ENCODE data around the gene QSOX1. TPM values are rescaled to one million over a fixed set of nuclear protein-coding genes. Genes with fewer than 3 reads are reported as not detected.

Gene QSOX1
- total RNA-seq, 1 donor from 2014 or later: 11.9 TPM

DNA sequence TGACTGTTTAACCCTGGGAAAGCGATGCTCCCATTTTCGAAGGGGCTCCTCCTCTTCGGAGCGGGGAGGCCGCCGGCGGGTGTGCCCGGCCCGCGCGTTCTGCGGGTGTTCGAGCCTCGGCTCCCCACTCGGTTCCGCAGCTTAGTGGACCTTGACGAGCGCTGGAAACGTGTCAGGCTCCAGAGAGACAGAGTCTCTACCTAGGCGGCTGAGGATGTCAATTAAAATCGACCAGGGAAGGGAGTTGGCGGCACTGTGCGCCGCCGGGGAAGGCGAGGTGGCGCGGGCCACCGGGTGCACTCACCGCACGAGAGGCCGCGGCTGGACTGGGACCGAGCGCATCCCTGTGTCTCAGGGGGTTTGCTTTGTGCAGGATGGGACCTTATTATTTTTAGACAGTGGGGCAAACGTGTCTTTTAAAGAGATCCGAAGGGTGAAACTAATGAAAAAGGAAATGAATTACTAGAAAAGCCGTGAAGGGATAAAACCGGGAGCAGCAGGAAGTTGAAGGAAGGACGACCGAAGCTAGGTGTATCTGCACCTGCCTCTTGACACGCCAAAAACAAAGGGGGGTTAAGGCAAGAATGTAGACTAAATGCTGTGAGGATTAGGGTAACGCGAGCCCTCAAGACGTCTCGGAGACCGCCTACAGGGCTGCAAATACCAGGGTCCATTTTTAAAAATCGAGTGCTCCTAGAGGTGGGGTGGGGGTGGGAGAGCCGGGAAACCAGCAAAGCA, 81.0 kb downstream of the QSOX1 start:
- ChIA-PET CTCF (no interaction called here), POLR2A (no interaction called here)
- Mint-ChIP-seq H3K27me3 (peaks cover 64% of the 10 kb centered on the region), H3K4me1 (peaks cover 39% of the 10 kb centered on the region), H3K27ac (no peak overlapping the region), H3K9me3 (no peaks in the 10 kb centered on the region), H3K36me3 (ENCODE audit: low read depth) (no peaks in the 10 kb centered on the region), H3K4me3 (peak overlapping the region; percentile 26)
- ATAC-seq (ENCODE audit: low read depth): no peak
- intact Hi-C loops (cut with micrococcal nuclease): no loop called here
- TF ChIP-seq, protein P1, sequence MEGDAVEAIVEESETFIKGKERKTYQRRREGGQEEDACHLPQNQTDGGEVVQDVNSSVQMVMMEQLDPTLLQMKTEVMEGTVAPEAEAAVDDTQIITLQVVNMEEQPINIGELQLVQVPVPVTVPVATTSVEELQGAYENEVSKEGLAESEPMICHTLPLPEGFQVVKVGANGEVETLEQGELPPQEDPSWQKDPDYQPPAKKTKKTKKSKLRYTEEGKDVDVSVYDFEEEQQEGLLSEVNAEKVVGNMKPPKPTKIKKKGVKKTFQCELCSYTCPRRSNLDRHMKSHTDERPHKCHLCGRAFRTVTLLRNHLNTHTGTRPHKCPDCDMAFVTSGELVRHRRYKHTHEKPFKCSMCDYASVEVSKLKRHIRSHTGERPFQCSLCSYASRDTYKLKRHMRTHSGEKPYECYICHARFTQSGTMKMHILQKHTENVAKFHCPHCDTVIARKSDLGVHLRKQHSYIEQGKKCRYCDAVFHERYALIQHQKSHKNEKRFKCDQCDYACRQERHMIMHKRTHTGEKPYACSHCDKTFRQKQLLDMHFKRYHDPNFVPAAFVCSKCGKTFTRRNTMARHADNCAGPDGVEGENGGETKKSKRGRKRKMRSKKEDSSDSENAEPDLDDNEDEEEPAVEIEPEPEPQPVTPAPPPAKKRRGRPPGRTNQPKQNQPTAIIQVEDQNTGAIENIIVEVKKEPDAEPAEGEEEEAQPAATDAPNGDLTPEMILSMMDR (IDR thresholded peaks at IDR 0.05): no peak
- no peak for DNase-seq

DNA sequence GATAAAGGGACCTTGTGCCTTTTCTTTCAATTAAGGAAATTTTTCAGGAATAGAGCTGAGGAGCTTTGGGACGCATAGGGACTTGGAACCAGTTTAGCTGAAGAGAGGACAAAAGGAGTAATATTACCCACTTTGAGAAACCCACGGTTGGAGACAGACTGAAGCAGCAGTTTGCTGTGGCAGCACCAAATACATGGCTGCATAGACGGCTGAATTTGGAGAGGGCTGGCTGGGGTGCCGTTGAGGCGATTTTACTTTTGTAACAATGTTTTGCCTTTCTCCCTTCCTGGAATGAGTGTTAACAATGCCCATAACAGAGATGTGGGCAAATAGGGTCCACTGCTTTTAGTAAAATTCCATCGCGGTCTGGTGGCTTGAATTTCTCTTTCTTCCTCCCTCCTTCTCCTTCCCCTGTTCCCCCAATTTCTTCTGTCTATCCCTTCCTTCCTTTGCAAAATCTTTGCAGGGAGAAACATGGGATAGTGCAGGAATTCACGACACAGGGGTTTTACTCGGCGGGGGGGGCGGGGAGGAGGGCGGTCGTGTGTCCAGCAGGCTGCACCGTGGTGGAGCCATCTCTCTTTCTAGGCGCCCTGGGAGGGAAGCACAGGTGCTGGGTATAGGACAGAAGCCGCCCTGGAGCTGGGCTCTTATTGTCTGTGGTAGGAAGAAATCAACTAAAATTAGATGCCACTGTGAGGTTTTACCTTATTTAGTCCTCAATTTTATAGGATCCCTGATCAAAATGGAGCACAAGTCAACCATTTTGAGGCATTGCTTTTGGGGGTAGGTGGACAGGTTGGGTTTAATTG, 82.2 kb downstream of the QSOX1 start:
- Mint-ChIP-seq H3K4me3 (no peak overlapping the region), H3K36me3 (ENCODE audit: low read depth) (no peaks in the 10 kb centered on the region), H3K4me1 (peaks cover 30% of the 10 kb centered on the region), H3K9me3 (no peaks in the 10 kb centered on the region), H3K27ac (no peak overlapping the region), H3K27me3 (peaks cover 68% of the 10 kb centered on the region)
- ChIA-PET POLR2A (no interaction called here), CTCF (no interaction called here)
- ATAC-seq (ENCODE audit: low read depth): no peak
- intact Hi-C loops (cut with micrococcal nuclease): no loop called here
- DNase-seq: no peak
- TF ChIP-seq, protein P1 (IDR thresholded peaks at IDR 0.05): no peak

DNA sequence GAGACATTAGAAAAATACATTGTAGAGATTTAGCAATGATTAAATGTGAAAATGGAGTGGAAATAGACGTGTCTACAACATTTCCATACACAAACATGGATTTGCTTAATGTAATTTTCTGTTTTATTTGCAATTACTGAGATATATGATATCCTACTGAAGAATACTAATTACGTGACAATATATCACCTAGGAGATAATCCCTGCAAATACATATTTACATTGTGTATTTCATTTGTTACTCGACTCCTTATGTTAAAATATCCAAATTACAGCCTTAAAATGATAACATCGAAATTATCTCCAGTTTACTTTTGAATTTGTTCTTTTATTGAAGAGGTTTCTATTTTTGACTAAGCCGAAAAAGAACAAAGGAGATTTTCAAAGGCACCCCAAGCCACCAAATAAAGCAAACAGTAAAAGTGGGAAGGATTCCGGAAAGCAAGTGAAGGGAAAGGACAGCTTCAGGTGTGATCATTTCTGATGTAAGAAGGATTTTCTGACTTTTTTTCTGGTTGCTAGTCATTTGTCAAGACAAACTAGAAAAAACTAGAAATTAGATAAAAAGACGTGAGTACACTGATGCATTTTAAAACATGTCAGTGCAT, 83.3 kb downstream of the QSOX1 start:
- no peak overlapping the region for H3K4me3 Mint-ChIP-seq
- peaks cover 25% of the 10 kb centered on the region for H3K4me1 Mint-ChIP-seq
- CTCF ChIA-PET: no interaction called here
- POLR2A ChIA-PET: no interaction called here
- DNase-seq (no peak), ATAC-seq (ENCODE audit: low read depth) (no peak)
- intact Hi-C loops (cut with micrococcal nuclease): no loop called here
- H3K36me3 Mint-ChIP-seq (ENCODE audit: low read depth): no peaks in the 10 kb centered on the region
- TF ChIP-seq, protein P1 (IDR thresholded peaks at IDR 0.05): no peak
- H3K27ac Mint-ChIP-seq: no peak overlapping the region
- peaks cover 68% of the 10 kb centered on the region for H3K27me3 Mint-ChIP-seq
- H3K9me3 Mint-ChIP-seq: no peaks in the 10 kb centered on the region

DNA sequence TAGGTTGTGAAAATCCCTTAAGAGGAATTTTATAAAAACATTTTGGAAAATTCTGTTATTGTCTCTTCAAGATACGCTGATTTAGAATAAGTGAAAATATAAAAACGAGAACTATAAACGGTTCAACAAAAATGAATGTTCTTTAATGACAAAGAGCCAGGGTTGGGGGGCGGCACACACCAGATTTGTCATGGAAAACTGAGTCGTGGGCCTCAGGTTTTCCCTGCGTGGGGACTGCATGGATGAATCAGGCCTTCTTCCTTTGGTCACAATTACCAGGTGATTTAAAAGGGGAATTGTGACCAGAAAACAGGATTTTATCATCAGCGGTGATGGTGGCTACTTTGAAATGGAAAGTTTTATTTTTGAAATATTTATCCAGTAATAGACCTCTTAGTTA, 84.0 kb downstream of the QSOX1 start:
- intact Hi-C loops (cut with micrococcal nuclease): no loop called here
- CTCF ChIA-PET: no interaction called here

More for the DNA sequence above, 84.0 kb downstream of the QSOX1 start:
- POLR2A ChIA-PET: no interaction called here
- Mint-ChIP-seq H3K9me3 (no peaks in the 10 kb centered on the region), H3K36me3 (ENCODE audit: low read depth) (no peaks in the 10 kb centered on the region), H3K27ac (no peak overlapping the region), H3K4me1 (peaks cover 24% of the 10 kb centered on the region), H3K27me3 (peaks cover 65% of the 10 kb centered on the region), H3K4me3 (no peak overlapping the region)
- TF ChIP-seq, protein P1 (IDR thresholded peaks at IDR 0.05): no peak
- DNase-seq (no peak), ATAC-seq (ENCODE audit: low read depth) (no peak)
